Globus pallidus (tissue), 1 donor: ENCODE measurements around the gene CCAR1.
"Not testable (repeated sequence)": the region's sequence is repeated elsewhere in the genome, so short reads cannot be mapped to it uniquely, and the experiment has no call there.

Source experiments
- DNase-seq: peaks from one replicate; pipeline ENCODE4 v3.0.0-alpha.2; 2015; ENCODE audit warnings: low spot score

Gene CCAR1

GRCh38 chr10:68759223-68759863, 38.3 kb downstream of the CCAR1 start:
- no peak for DNase-seq

GRCh38 chr10:68759967-68760366, 38.9 kb downstream of the CCAR1 start:
- no peak for DNase-seq

DNA sequence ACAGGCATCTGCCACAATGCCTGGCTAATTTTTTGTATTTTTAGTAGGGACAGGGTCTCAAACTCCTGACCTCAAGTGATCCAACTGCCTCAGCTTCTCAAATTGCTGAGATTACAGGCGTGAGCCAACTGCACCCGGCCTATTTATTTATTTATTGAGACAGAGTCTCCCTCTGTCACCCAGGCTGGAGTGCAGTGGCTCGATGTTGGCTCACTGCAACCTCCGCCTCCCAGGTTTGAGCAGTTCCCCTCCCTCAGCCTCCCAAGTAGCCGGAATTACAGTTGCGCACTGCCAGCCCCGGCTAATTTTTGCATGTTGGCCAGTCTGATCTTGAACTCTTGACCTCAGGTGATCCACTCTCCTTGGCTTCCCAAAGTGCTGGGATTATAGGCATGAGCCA, 46.4 kb downstream of the CCAR1 start:
- DNase-seq = not testable (repeated sequence)

- no peak for DNase-seq
These were observed 60.9 kb downstream of the CCAR1 start for GRCh38 chr10:68781613-68782574.

DNA sequence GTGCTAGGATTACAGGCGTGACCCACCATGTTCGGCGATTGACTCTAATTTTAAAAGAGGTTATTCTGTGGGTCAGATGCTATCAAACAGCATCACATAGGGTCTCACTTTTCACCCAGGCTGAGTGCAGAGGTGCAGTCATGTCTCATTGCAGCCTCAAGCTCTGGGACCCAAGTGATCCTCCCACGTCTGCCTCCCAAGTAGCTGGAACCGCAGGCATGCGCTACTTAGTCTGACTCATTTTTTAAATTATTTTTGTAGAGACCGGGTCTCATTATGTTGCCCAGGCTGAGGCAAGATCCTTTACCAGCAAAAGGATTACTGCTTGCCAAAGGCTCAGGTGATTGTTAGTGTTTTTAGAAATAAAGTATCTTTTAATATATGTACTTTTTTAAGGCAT, 63.4 kb downstream of the CCAR1 start:
- DNase-seq = no peak

DNA sequence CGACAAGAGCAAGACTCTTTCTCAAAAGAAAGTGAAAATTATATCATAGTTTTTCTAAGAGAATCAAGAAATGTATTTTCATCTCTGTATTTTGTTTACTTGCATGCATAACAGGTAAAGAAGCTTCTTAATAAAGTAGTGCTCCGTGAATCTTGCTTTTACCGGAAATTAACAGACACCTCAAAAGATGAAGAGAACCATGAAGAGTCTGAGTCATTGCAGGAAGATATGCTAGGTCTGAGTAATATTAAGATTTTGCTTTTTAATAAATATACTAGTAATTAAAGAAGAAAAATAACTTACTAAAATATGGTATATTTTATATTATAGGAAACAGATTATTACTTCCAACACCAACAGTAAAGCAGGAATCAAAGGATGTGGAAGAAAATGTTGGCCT, 66.8 kb downstream of the CCAR1 start:
- no peak for DNase-seq

GRCh38 chr10:68790476-68790875, 69.4 kb downstream of the CCAR1 start:
- no peak for DNase-seq

GRCh38 chr10:68792115-68792514, 71.1 kb downstream of the CCAR1 start:
- no peak for DNase-seq

- no peak for DNase-seq
These were observed 75.0 kb downstream of the CCAR1 start for GRCh38 chr10:68795886-68796532.

- no peak for DNase-seq
These were observed 75.6 kb downstream of the CCAR1 start for GRCh38 chr10:68796605-68797004.

DNA sequence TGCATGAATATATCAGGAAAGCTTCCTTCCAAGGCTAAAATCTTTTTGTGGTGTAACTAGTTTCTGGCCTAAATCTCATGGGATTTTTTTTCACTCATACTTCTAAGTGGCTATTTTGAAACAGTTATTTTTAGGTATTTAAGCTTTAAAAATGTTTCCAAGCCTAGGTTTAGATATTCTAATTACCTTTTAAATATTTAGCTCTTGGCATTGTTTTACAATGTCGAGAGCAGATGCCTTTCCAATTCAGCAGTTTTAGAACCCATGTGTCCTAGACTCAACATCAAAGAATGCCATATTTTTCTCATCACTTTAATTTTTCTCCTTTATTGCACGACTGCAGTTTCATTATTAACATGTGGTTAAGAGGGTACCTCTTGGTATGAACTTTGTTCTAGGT, 79.2 kb downstream of the CCAR1 start:
- no peak for DNase-seq

- no peak for DNase-seq
These were observed 83.7 kb downstream of the CCAR1 start for GRCh38 chr10:68804692-68805091.

- not testable (repeated sequence) for DNase-seq
These were observed 89.8 kb downstream of the CCAR1 start for GRCh38 chr10:68810830-68811229.

DNA sequence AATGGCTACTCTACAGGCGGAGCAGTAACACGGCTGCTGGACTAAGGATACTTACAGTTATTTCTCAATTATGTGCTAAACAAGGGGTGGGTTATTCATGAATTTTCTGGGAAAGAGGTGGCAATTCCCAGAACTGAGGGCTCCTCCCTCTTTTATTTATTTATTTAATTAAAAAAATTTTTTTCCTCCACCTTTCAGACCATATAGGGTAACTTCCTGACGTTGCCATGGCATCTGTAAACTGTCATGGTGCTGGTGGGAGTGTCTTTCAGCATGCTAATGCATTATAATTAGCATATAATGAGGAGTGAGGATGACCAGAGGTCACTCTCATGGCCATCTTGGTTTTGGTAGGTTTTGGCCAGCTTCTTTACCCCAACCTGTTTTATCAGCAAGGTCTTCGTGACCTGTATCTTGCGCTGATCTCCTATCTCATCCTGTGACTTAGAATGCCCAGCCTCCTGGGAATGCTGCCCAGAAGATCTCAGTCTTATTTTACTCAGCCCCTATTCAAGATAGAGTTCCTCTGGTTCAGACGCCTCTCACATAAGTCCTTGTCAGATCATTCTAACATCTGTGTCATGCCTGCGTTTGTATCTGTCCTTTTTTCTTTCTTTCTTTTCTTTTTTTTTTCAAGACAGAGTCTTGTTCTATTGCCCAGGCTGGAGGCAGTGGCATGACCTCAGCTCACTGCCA, 90.4 kb downstream of the CCAR1 start:
- no peak for DNase-seq

GRCh38 chr10:68812420-68812819, 91.4 kb downstream of the CCAR1 start:
- no peak for DNase-seq

DNA sequence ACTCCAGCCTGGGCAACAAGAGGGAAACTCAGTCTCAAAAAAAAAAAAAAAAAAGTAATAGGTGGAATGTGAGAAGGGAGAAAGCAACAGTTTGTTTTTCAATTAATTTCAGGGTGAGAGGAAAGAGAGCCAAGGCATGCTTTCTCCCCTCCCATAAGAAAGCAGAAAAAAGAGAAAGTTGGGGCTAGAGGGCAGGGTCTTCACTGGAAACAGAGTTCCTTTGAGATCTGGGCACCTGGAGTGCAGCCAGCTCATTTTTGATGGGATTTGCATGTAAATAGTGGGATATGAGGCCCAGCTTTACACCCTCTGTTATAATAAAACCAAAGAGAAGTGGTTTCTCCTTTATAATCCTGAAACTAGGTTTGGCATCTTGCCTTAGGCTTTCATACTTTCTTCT, 92.5 kb downstream of the CCAR1 start:
- DNase-seq = peak; percentile 30

GRCh38 chr10:68816796-68817412, 95.9 kb downstream of the CCAR1 start:
- no peak for DNase-seq

GRCh38 chr10:68820359-68820758, 99.3 kb downstream of the CCAR1 start:
- DNase-seq = not testable (repeated sequence)

GRCh38 chr10:68822626-68823025, 101.6 kb downstream of the CCAR1 start:
- not testable (repeated sequence) for DNase-seq

- no peak for DNase-seq
These were observed 105.9 kb downstream of the CCAR1 start, which contains the start of gene STOX1 for GRCh38 chr10:68826764-68827591. Gene STOX1, plus strand, starts transcription at chr10:68827531. Its CDS starts 93 bp downstream, at chr10:68827624.

DNA sequence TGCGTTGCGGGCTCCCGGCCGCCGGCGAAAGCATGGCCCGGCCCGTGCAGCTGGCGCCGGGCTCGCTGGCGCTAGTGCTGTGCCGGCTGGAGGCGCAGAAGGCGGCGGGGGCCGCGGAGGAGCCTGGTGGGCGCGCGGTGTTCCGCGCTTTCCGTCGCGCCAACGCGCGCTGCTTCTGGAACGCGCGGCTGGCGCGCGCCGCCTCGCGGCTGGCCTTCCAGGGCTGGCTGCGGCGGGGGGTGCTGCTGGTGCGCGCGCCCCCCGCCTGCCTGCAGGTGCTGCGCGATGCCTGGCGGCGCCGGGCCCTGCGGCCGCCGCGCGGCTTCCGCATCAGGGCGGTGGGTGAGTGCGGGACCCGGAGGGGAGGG, 106.5 kb downstream of the CCAR1 start:
- not testable (repeated sequence) for DNase-seq
